HEK293 (cell line): ENCODE data around the gene ADGRF3.

Source experiments
- CTCF ChIA-PET: fragments of 350-600 bp; formaldehyde crosslinking; extraction: SDS; loops from one replicate; lab custom pipeline; 2021; ENCODE audit warnings: antibody characterized with exemption; lab: Yijun Ruan, JAX
- POLR2A ChIA-PET: fragments of 300-600 bp; formaldehyde crosslinking; extraction: SDS; loops from one replicate; lab custom pipeline; 2020; ENCODE audit warnings: antibody characterized with exemption, inconsistent platforms; lab: Yijun Ruan, JAX
- H3K27ac ChIP-seq: fragments of 200-500 bp; sonication (Bioruptor generic); 2 replicates; pipeline ENCODE4 v1.5.1; 2014; ENCODE audit warnings: low read depth, low read length, control low read depth, inconsistent platforms; ENCODE audit errors: extremely low read depth
- H3K36me3 ChIP-seq, 2 experiments: fragments of 200-500 bp in 1 of 2; sonication (Bioruptor generic) in 1 of 2; 1 replicate in 1 of 2; 2 replicates in 1 of 2; pipeline ENCODE4 v1.5.1; 2014 to 2017; ENCODE audit warnings: inconsistent platforms in 2 of 2, low read length in 2 of 2; ENCODE audit not compliant: control insufficient read depth in 2 of 2, insufficient read depth in 1 of 2
- H3K4me1 ChIP-seq: fragments of 200-500 bp; sonication (Bioruptor generic); 2 replicates; pipeline ENCODE4 v1.5.1; 2014; ENCODE audit warnings: mild to moderate bottlenecking, low read length, inconsistent platforms; ENCODE audit not compliant: control insufficient read depth, insufficient read depth
- H3K4me3 ChIP-seq: 2 replicates; pipeline ENCODE4 v1.5.1; 2011; ENCODE audit warnings: low read depth, mild to moderate bottlenecking, control low read depth, low read length, moderate library complexity
- H3K9me3 ChIP-seq: fragments of 200-500 bp; sonication (Bioruptor generic); 2 replicates; pipeline ENCODE4 v1.5.1; 2014; ENCODE audit warnings: low read depth, low read length, inconsistent platforms; ENCODE audit not compliant: control insufficient read depth, insufficient read depth
- GLI2 ChIP-seq: fragments of 450-650 bp; formaldehyde crosslinking; IDR thresholded peaks from 2 replicates; pipeline ENCODE4; 2017; ENCODE audit warnings: missing biosample characterization, missing genetic modification characterization, low read depth, borderline replicate concordance
- SCRT1 ChIP-seq: fragments of 450-650 bp; formaldehyde crosslinking; IDR thresholded peaks from 2 replicates; pipeline ENCODE4 v1.5.1; 2016; ENCODE audit warnings: missing biosample characterization, missing genetic modification characterization, borderline replicate concordance
- SCRT2 ChIP-seq: fragments of 450-650 bp; formaldehyde crosslinking; IDR thresholded peaks from 2 replicates; pipeline ENCODE4 v1.5.1; 2016; ENCODE audit warnings: missing biosample characterization, missing genetic modification characterization
- ZBTB10 ChIP-seq: fragments of 450-650 bp; formaldehyde crosslinking; IDR thresholded peaks from 2 replicates; pipeline ENCODE4 v1.5.1; 2016; ENCODE audit warnings: missing biosample characterization, missing genetic modification characterization
- ZBTB8A ChIP-seq: fragments of 450-650 bp; formaldehyde crosslinking; IDR thresholded peaks from 2 replicates; pipeline ENCODE4 v1.5.1; 2016; ENCODE audit warnings: missing biosample characterization, missing genetic modification characterization
- ZNF155 ChIP-seq: fragments of 450-650 bp; formaldehyde crosslinking; IDR thresholded peaks from 2 replicates; pipeline ENCODE4 v1.5.1; 2016; ENCODE audit warnings: missing biosample characterization, missing genetic modification characterization
- ZNF16 ChIP-seq: fragments of 450-650 bp; formaldehyde crosslinking; IDR thresholded peaks from 2 replicates; pipeline ENCODE4 v1.5.1; 2016; ENCODE audit warnings: low read depth, missing biosample characterization, missing genetic modification characterization
- ZNF174 ChIP-seq: fragments of 450-650 bp; formaldehyde crosslinking; IDR thresholded peaks from 2 replicates; pipeline ENCODE4 v1.5.0; 2017; ENCODE audit warnings: missing biosample characterization, mild to moderate bottlenecking, missing genetic modification characterization
- ZNF211 ChIP-seq: fragments of 450-650 bp; formaldehyde crosslinking; IDR thresholded peaks from 2 replicates; pipeline ENCODE4 v1.5.1; 2016; ENCODE audit warnings: low read depth, missing biosample characterization, missing genetic modification characterization
- ZNF311 ChIP-seq: fragments of 450-650 bp; formaldehyde crosslinking; IDR thresholded peaks from 2 replicates; pipeline ENCODE4 v1.5.1; 2017; ENCODE audit warnings: missing biosample characterization, missing genetic modification characterization, borderline replicate concordance
- ZNF366 ChIP-seq: fragments of 450-650 bp; formaldehyde crosslinking; conservative IDR thresholded peaks from 2 replicates; pipeline ENCODE4 v1.5.1; 2016; ENCODE audit warnings: missing biosample characterization, missing genetic modification characterization
- ZNF404 ChIP-seq: fragments of 450-650 bp; formaldehyde crosslinking; IDR thresholded peaks from 2 replicates; pipeline ENCODE4 v1.5.1; 2017; ENCODE audit warnings: missing biosample characterization, missing genetic modification characterization
- ZNF518A ChIP-seq: fragments of 450-650 bp; formaldehyde crosslinking; conservative IDR thresholded peaks from 2 replicates; pipeline ENCODE4 v1.5.1; 2016; ENCODE audit warnings: low read depth, missing biosample characterization, missing genetic modification characterization
- ZNF521 ChIP-seq: fragments of 450-650 bp; formaldehyde crosslinking; IDR thresholded peaks from 2 replicates; pipeline ENCODE4 v1.5.1; 2017; ENCODE audit warnings: missing biosample characterization, mild to moderate bottlenecking, missing genetic modification characterization
- ZNF701 ChIP-seq: fragments of 450-650 bp; formaldehyde crosslinking; IDR thresholded peaks from 2 replicates; pipeline ENCODE4 v1.5.1; 2016; ENCODE audit warnings: missing biosample characterization, missing genetic modification characterization
- ZNF747 ChIP-seq: fragments of 450-650 bp; formaldehyde crosslinking; IDR thresholded peaks from 2 replicates; pipeline ENCODE4 v1.5.1; 2016; ENCODE audit warnings: missing biosample characterization, missing genetic modification characterization
- ZXDB ChIP-seq: fragments of 450-650 bp; formaldehyde crosslinking; IDR thresholded peaks from 2 replicates; pipeline ENCODE4 v1.5.1; 2016; ENCODE audit warnings: missing biosample characterization, missing genetic modification characterization
- TF ChIP-seq, protein P1 (sequence below): fragments of 450-650 bp; formaldehyde crosslinking; IDR thresholded peaks from 2 replicates; pipeline ENCODE4 v1.5.1; 2016; ENCODE audit warnings: missing biosample characterization, missing genetic modification characterization

The ADGRF3 gene

DNA sequence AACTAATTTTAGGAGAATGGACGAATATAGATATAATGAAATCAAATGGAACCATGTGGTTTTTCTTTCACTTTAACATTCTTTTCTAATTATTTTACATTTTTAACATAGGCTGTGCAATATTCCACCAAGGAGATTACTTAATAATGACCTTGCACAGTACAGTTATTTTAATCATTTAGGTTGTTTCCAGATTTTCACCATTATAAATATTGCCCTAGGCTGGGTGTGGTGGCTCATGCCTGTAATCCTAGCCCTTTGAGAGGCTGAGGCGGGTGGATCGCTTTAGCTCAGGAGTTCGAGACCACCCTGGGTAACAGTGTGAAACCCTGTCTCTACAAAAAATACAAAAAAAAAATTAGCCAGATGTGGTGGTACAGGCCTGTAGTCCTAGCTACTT lies 40.6 kb upstream of the ADGRF3 start:
- POLR2A ChIA-PET = interaction anchor here (0.6 kb wide), 1 partner anchor 62 kb away, joined by 3 read pairs; no protein-coding TSS in a partner anchor
- H3K36me3 ChIP-seq = peaks cover 11 to 45% of the 10 kb centered on the region in 2 experiments
- H3K4me1 ChIP-seq = no peaks in the 10 kb centered on the region
- CTCF ChIA-PET = interaction anchor here (0.6 to 1.0 kb wide), 2 partner anchors 75 to 106 kb away, joined by 3 read pairs; no protein-coding TSS in a partner anchor
- no peak overlapping the region for H3K27ac ChIP-seq
- no peak overlapping the region for H3K4me3 ChIP-seq
- H3K9me3 ChIP-seq = no peaks in the 10 kb centered on the region
- no peak for TF ChIP-seq ZNF174 (tag by site-specific recombination)
- 0 out of 2 replicates have a peak, but pooled peaks have one; percentile 18 for TF ChIP-seq ZBTB8A
- no peak for TF ChIP-seq SCRT2 (tag by site-specific recombination)
- TF ChIP-seq GLI2 (tag by site-specific recombination) = no peak

DNA sequence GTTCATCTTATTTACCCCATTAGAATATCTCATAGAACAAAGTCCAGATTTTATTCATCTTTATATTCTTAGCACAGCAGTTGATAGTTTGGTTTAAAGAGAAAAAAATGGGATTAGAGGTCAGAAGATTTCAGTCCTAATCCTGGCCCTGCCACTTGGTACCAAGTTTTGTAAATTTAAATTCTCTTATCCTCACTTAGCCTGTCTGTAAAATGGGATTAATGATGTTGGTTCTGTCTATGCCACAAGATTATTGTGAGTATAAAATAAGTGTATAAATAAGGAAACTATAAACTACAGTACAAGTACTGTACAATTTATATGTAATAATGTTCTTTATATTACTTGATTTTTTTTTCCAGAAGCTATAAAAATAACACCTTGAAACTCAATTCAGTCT lies 38.0 kb upstream of the ADGRF3 start:
- POLR2A ChIA-PET = interaction anchor here (1.3 kb wide), 1 partner anchor 39 kb away, joined by 4 read pairs; the partner anchor contains the start of gene SELENOI
- 0 out of 2 replicates have a peak, but pooled peaks cover 3% of the 10 kb centered on the region for H3K4me1 ChIP-seq
- H3K36me3 ChIP-seq = peaks cover 18 to 41% of the 10 kb centered on the region in 2 experiments
- H3K9me3 ChIP-seq = no peaks in the 10 kb centered on the region
- H3K27ac ChIP-seq = no peak overlapping the region
- CTCF ChIA-PET = interaction anchor here (0.5 to 0.9 kb wide), 3 partner anchors 78 to 239 kb away, joined by 3 read pairs; no protein-coding TSS in a partner anchor
- no peak for TF ChIP-seq ZBTB10 (tag by site-specific recombination)
- TF ChIP-seq ZNF366 (tag by site-specific recombination) = no peak
- no peak for TF ChIP-seq ZNF404
- no peak for TF ChIP-seq ZXDB (tag by site-specific recombination)
- no peak overlapping the region for H3K4me3 ChIP-seq

GRCh38 chr2:26384183-26384582 lies 37.6 kb upstream of the ADGRF3 start:
- POLR2A ChIA-PET = interaction anchor here (1.3 kb wide), 1 partner anchor 38 kb away, joined by 4 read pairs; the partner anchor contains the start of gene SELENOI
- TF ChIP-seq ZNF155 = no peak
- TF ChIP-seq ZNF701 (tag by site-specific recombination) = no peak
- no peak for TF ChIP-seq ZNF16 (tag by site-specific recombination)
- TF ChIP-seq, protein P1, sequence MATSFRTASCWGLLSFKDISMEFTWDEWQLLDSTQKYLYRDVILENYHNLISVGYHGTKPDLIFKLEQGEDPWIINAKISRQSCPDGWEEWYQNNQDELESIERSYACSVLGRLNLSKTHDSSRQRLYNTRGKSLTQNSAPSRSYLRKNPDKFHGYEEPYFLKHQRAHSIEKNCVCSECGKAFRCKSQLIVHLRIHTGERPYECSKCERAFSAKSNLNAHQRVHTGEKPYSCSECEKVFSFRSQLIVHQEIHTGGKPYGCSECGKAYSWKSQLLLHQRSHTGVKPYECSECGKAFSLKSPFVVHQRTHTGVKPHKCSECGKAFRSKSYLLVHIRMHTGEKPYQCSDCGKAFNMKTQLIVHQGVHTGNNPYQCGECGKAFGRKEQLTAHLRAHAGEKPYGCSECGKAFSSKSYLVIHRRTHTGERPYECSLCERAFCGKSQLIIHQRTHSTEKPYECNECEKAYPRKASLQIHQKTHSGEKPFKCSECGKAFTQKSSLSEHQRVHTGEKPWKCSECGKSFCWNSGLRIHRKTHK (tag by site-specific recombination) = no peak
- no peak for TF ChIP-seq ZNF211
- no peak for TF ChIP-seq ZNF747 (tag by site-specific recombination)
- TF ChIP-seq ZNF311 (tag by site-specific recombination) = no peak
- TF ChIP-seq ZNF521 (tag by site-specific recombination) = no peak
- no peak for TF ChIP-seq SCRT1 (tag by site-specific recombination)
- no peak for TF ChIP-seq ZNF518A
- CTCF ChIA-PET = interaction anchor here (0.5 to 0.9 kb wide), 3 partner anchors 79 to 239 kb away, joined by 3 read pairs; no protein-coding TSS in a partner anchor
- H3K4me3 ChIP-seq = no peak overlapping the region
- H3K9me3 ChIP-seq = no peaks in the 10 kb centered on the region
- peaks cover 17 to 37% of the 10 kb centered on the region in 2 experiments for H3K36me3 ChIP-seq
- 0 out of 2 replicates have a peak, but pooled peaks cover 3% of the 10 kb centered on the region for H3K4me1 ChIP-seq
- H3K27ac ChIP-seq = no peak overlapping the region
